HEK293 (cell line): ENCODE results near the gene BMP2K.

Experiments used
- CTCF ChIA-PET: fragments of 350-600 bp; formaldehyde crosslinking; extraction: SDS; loops from one replicate; lab custom pipeline; 2021; ENCODE audit warnings: antibody characterized with exemption; lab: Yijun Ruan, JAX
- POLR2A ChIA-PET: fragments of 300-600 bp; formaldehyde crosslinking; extraction: SDS; loops from one replicate; lab custom pipeline; 2020; ENCODE audit warnings: antibody characterized with exemption, inconsistent platforms; lab: Yijun Ruan, JAX
- H3K27ac ChIP-seq: fragments of 200-500 bp; sonication (Bioruptor generic); 2 replicates; pipeline ENCODE4 v1.5.1; 2014; ENCODE audit warnings: low read depth, low read length, control low read depth, inconsistent platforms; ENCODE audit errors: extremely low read depth
- H3K36me3 ChIP-seq, 2 experiments: fragments of 200-500 bp in 1 of 2; sonication (Bioruptor generic) in 1 of 2; 1 replicate in 1 of 2; 2 replicates in 1 of 2; pipeline ENCODE4 v1.5.1; 2014 to 2017; ENCODE audit warnings: inconsistent platforms in 2 of 2, low read length in 2 of 2; ENCODE audit not compliant: control insufficient read depth in 2 of 2, insufficient read depth in 1 of 2
- H3K4me1 ChIP-seq: fragments of 200-500 bp; sonication (Bioruptor generic); 2 replicates; pipeline ENCODE4 v1.5.1; 2014; ENCODE audit warnings: mild to moderate bottlenecking, low read length, inconsistent platforms; ENCODE audit not compliant: control insufficient read depth, insufficient read depth
- H3K4me3 ChIP-seq: 2 replicates; pipeline ENCODE4 v1.5.1; 2011; ENCODE audit warnings: low read depth, mild to moderate bottlenecking, control low read depth, low read length, moderate library complexity
- H3K9me3 ChIP-seq: fragments of 200-500 bp; sonication (Bioruptor generic); 2 replicates; pipeline ENCODE4 v1.5.1; 2014; ENCODE audit warnings: low read depth, low read length, inconsistent platforms; ENCODE audit not compliant: control insufficient read depth, insufficient read depth
- BCL6B ChIP-seq: fragments of 450-650 bp; formaldehyde crosslinking; IDR thresholded peaks from 2 replicates; pipeline ENCODE4 v1.5.1; 2017; ENCODE audit warnings: missing biosample characterization, missing genetic modification characterization
- GLI4 ChIP-seq: fragments of 450-650 bp; formaldehyde crosslinking; IDR thresholded peaks from 2 replicates; pipeline ENCODE4 v1.5.1; 2016; ENCODE audit warnings: missing biosample characterization, missing genetic modification characterization
- HOXC10 ChIP-seq: sonication (generic); formaldehyde crosslinking; IDR thresholded peaks from 2 replicates; pipeline ENCODE4 v1.8.1; 2023; ENCODE audit warnings: mild to moderate bottlenecking, missing genetic modification reagents
- OSR2 ChIP-seq: fragments of 450-650 bp; formaldehyde crosslinking; IDR thresholded peaks from 2 replicates; pipeline ENCODE4 v1.5.1; 2016; ENCODE audit warnings: missing biosample characterization, missing genetic modification characterization
- OVOL3 ChIP-seq: fragments of 450-650 bp; formaldehyde crosslinking; IDR thresholded peaks from 2 replicates; pipeline ENCODE4 v1.5.1; 2016; ENCODE audit warnings: missing biosample characterization, missing genetic modification characterization
- SALL2 ChIP-seq: fragments of 450-650 bp; formaldehyde crosslinking; IDR thresholded peaks from 2 replicates; pipeline ENCODE4 v1.5.0; 2017; ENCODE audit warnings: missing biosample characterization, mild to moderate bottlenecking, missing genetic modification characterization, borderline replicate concordance
- SCRT2 ChIP-seq: fragments of 450-650 bp; formaldehyde crosslinking; IDR thresholded peaks from 2 replicates; pipeline ENCODE4 v1.5.1; 2016; ENCODE audit warnings: missing biosample characterization, missing genetic modification characterization
- ZBTB21 ChIP-seq: fragments of 450-650 bp; formaldehyde crosslinking; IDR thresholded peaks from 2 replicates; pipeline ENCODE4 v1.5.1; 2017; ENCODE audit warnings: missing biosample characterization, missing genetic modification characterization
- ZBTB48 ChIP-seq: fragments of 450-650 bp; formaldehyde crosslinking; IDR thresholded peaks from 2 replicates; pipeline ENCODE4 v1.5.1; 2016; ENCODE audit warnings: missing biosample characterization, missing genetic modification characterization
- ZBTB49 ChIP-seq: fragments of 450-650 bp; formaldehyde crosslinking; IDR thresholded peaks from 2 replicates; pipeline ENCODE4 v1.5.1; 2016; ENCODE audit warnings: missing biosample characterization, missing genetic modification characterization, low read depth
- ZBTB7A ChIP-seq: fragments of 450-650 bp; formaldehyde crosslinking; IDR thresholded peaks from 2 replicates; pipeline ENCODE4 v1.5.1; 2016; ENCODE audit warnings: low read depth, missing biosample characterization, missing genetic modification characterization
- ZNF10 ChIP-seq: fragments of 450-650 bp; formaldehyde crosslinking; IDR thresholded peaks from 2 replicates; pipeline ENCODE4 v1.5.1; 2017; ENCODE audit warnings: missing biosample characterization, missing genetic modification characterization
- ZNF121 ChIP-seq: fragments of 450-650 bp; formaldehyde crosslinking; IDR thresholded peaks from 2 replicates; pipeline ENCODE4 v1.5.1; 2016; ENCODE audit warnings: missing biosample characterization, missing genetic modification characterization
- ZNF266 ChIP-seq: fragments of 450-650 bp; formaldehyde crosslinking; IDR thresholded peaks from 2 replicates; pipeline ENCODE4 v1.5.1; 2016; ENCODE audit warnings: missing biosample characterization, missing genetic modification characterization, low read depth
- ZNF274 ChIP-seq, 2 experiments: fragments of 200-500 bp in 1 of 2; fragments of 450-650 bp in 1 of 2; sonication (Bioruptor generic) in 1 of 2; formaldehyde crosslinking in 1 of 2; IDR thresholded peaks; 2 replicates each; pipeline versions ENCODE4 v1.5.1 to v1.6.1; 2014 to 2016; ENCODE audit warnings: borderline replicate concordance in 1 of 2, inconsistent platforms in 1 of 2, low read length in 1 of 2, missing biosample characterization in 1 of 2, missing genetic modification characterization in 1 of 2
- ZNF37A ChIP-seq: fragments of 450-650 bp; IDR thresholded peaks from 2 replicates; pipeline ENCODE4 v1.5.1; 2018; ENCODE audit warnings: missing biosample characterization, missing genetic modification characterization
- ZNF394 ChIP-seq: fragments of 450-650 bp; formaldehyde crosslinking; IDR thresholded peaks from 2 replicates; pipeline ENCODE4 v1.5.1; 2016; ENCODE audit warnings: missing biosample characterization, missing genetic modification characterization, mild to moderate bottlenecking, moderate library complexity, borderline replicate concordance
- ZNF488 ChIP-seq: fragments of 450-650 bp; formaldehyde crosslinking; IDR thresholded peaks from 2 replicates; pipeline ENCODE4 v1.5.1; 2016; ENCODE audit warnings: missing biosample characterization, missing genetic modification characterization
- ZNF513 ChIP-seq: fragments of 450-650 bp; IDR thresholded peaks from 2 replicates; pipeline ENCODE4 v1.5.1; 2018; ENCODE audit warnings: missing biosample characterization, missing genetic modification characterization
- ZNF521 ChIP-seq: fragments of 450-650 bp; formaldehyde crosslinking; IDR thresholded peaks from 2 replicates; pipeline ENCODE4 v1.5.1; 2017; ENCODE audit warnings: missing biosample characterization, mild to moderate bottlenecking, missing genetic modification characterization
- ZNF530 ChIP-seq: fragments of 450-650 bp; formaldehyde crosslinking; IDR thresholded peaks from 2 replicates; pipeline ENCODE4 v1.5.1; 2016; ENCODE audit warnings: low read depth, missing biosample characterization, missing genetic modification characterization
- ZNF558 ChIP-seq: fragments of 450-650 bp; formaldehyde crosslinking; IDR thresholded peaks from 2 replicates; pipeline ENCODE4 v1.5.1; 2016; ENCODE audit warnings: missing biosample characterization, missing genetic modification characterization
- ZNF610 ChIP-seq: fragments of 450-650 bp; formaldehyde crosslinking; IDR thresholded peaks from 2 replicates; pipeline ENCODE4 v1.5.1; 2016; ENCODE audit warnings: missing biosample characterization, missing genetic modification characterization, borderline replicate concordance
- ZNF645 ChIP-seq: fragments of 450-650 bp; formaldehyde crosslinking; IDR thresholded peaks from 2 replicates; pipeline ENCODE4; 2016; ENCODE audit warnings: missing biosample characterization, missing genetic modification characterization
- ZNF654 ChIP-seq: fragments of 450-650 bp; formaldehyde crosslinking; IDR thresholded peaks from 2 replicates; pipeline ENCODE4 v1.5.1; 2016; ENCODE audit warnings: low read depth, missing biosample characterization, missing genetic modification characterization
- ZSCAN18 ChIP-seq: fragments of 450-650 bp; formaldehyde crosslinking; IDR thresholded peaks from 2 replicates; pipeline ENCODE4 v1.5.1; 2016; ENCODE audit warnings: missing biosample characterization, missing genetic modification characterization

BMP2K gene

GRCh38 chr4:78824001-78824400, 47.9 kb downstream of the BMP2K start:
- POLR2A ChIA-PET: no interaction called here
- CTCF ChIA-PET: interaction anchor here (1.2 kb wide), 1 partner anchor 40 kb away, joined by 3 read pairs; no protein-coding TSS in a partner anchor
- TF ChIP-seq ZBTB7A (tag by site-specific recombination) (no peak), SCRT2 (no peak), ZBTB48 (tag by site-specific recombination) (no peak), ZNF274 (IDR thresholded peaks at IDR 0.05; ENCODE audit: low read length) (no peak), ZNF274 (tag by site-specific recombination; IDR thresholded peaks at IDR 0.05; ENCODE audit: borderline replicate concordance) (no peak), BCL6B (tag by site-specific recombination) (no peak), ZNF645 (tag by site-specific recombination) (no peak), ZNF530 (tag by site-specific recombination) (no peak), ZNF121 (tag by site-specific recombination) (no peak), HOXC10 (CRISPR knock-in tag) (no peak), ZSCAN18 (tag by site-specific recombination) (no peak), ZNF394 (tag by site-specific recombination) (no peak), ZNF266 (tag by site-specific recombination) (no peak), ZBTB49 (tag by site-specific recombination) (no peak), ZNF488 (tag by site-specific recombination) (no peak)
- TF ChIP-seq, all 188 proteins: peak for 0

GRCh38 chr4:78827191-78827590, 51.0 kb downstream of the BMP2K start:
- no peaks in the 10 kb centered on the region for H3K9me3 ChIP-seq
- H3K4me3 ChIP-seq: no peak overlapping the region
- H3K27ac ChIP-seq: no peak overlapping the region
- H3K4me1 ChIP-seq: no peaks in the 10 kb centered on the region
- ChIA-PET CTCF (no interaction called here), POLR2A (no interaction called here)
- H3K36me3 ChIP-seq: peaks cover 0 to 11% of the 10 kb centered on the region in 2 experiments; a peak in 1 of 3 replicates
- TF ChIP-seq OVOL3 (tag by site-specific recombination): no peak
- no peak for TF ChIP-seq ZBTB21 (tag by site-specific recombination)
- TF ChIP-seq ZNF37A (tag by site-specific recombination): no peak
- no peak for TF ChIP-seq ZNF10 (tag by site-specific recombination)
- TF ChIP-seq ZNF610 (tag by site-specific recombination): no peak
- no peak for TF ChIP-seq ZNF513 (tag by site-specific recombination)
- no peak for TF ChIP-seq SALL2 (tag by site-specific recombination)
- no peak for TF ChIP-seq ZNF521 (tag by site-specific recombination)
- no peak for TF ChIP-seq ZNF558
- TF ChIP-seq GLI4 (tag by site-specific recombination): no peak
- TF ChIP-seq ZNF654 (tag by site-specific recombination): no peak
- no peak for TF ChIP-seq OSR2 (tag by site-specific recombination)

More at GRCh38 chr4:78824001-78824400, 47.9 kb downstream of the BMP2K start:
- H3K4me3 ChIP-seq: no peak overlapping the region
- H3K36me3 ChIP-seq: peaks cover 0 to 11% of the 10 kb centered on the region in 2 experiments; a peak in 1 of 3 replicates
- no peaks in the 10 kb centered on the region for H3K4me1 ChIP-seq
- H3K27ac ChIP-seq: no peak overlapping the region
- H3K9me3 ChIP-seq: no peaks in the 10 kb centered on the region
